GM18499 (cell line): ENCODE measurements around the gene RRP8.

Experiments used
- ATAC-seq: cut with Tn5 transposase; IDR thresholded peaks from one replicate; pipeline ENCODE4 v1.9.1; 2021; ENCODE audit warnings: moderate number of reproducible peaks; ENCODE audit not compliant: insufficient read depth, unreplicated experiment

Gene RRP8

GRCh38 chr11:6572215-6572614 lies 31.2 kb downstream of the RRP8 start:
- ATAC-seq, result no peak

DNA sequence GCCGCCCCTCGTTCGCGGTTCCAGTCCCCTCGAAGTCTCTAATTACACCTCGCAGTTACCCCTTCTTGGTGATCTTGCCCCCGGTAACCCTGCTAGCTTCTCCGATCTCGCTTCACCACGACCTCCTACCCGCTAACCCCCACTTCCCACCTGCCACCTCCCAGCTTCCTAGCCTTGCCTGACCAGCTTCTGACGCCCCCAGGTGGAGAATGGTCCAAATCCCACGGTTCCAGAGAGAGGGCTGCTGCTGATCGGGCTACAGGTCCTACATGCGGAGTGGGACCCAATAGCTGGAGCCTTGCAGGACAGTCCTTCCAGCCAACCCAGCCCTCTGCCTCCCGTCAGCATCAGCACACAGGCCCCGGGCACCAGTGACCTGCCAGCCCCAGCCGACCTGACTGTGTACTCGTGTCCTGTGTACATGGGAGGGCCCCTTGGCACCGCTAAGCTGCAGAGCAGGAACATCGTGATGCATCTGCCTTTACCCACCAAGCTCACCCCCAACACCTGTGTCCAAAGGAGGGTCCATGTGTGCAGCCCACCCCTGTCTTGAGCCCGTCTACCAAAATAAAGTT lies 31.9 kb downstream of the RRP8 start:
- ATAC-seq, result no peak

- no peak for ATAC-seq
These were observed 32.6 kb downstream of the RRP8 start for GRCh38 chr11:6570691-6571427.

GRCh38 chr11:6569706-6570105 lies 33.7 kb downstream of the RRP8 start:
- no peak for ATAC-seq

DNA sequence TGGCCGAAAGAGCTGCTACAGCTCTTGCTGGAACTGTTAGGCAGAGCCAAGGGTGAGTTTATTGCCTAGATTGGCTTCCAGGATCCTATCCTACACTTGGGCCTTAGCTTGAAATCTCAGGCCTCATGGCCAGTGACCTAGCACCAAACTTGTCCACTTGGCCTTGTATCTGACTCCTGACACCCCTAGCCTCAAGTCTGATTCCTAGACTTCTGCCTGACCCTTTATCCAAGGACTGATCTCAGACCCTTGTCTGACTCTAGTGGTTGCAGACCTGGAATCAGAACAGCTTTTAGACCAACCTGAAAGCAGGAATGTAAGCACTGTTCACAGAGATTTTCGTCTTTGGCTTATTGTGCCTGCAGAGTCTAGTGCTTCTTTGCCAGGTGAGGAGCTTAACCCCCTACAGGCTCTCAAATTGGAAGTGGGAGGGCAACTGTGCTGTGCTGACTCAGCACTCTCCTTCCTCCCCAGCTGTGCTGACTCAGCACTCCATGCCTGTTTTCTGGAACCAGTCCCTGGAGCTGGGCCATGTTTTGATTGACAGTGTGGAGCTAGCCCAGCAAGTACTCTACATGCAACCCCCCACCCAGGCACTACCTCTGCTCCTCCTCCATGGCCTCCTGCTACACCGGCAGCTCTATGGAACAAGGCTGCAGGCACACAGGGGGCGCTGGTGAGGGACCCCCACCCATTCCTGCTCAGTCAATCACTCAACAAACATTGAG lies 35.1 kb downstream of the RRP8 start:
- ATAC-seq, result no peak

DNA sequence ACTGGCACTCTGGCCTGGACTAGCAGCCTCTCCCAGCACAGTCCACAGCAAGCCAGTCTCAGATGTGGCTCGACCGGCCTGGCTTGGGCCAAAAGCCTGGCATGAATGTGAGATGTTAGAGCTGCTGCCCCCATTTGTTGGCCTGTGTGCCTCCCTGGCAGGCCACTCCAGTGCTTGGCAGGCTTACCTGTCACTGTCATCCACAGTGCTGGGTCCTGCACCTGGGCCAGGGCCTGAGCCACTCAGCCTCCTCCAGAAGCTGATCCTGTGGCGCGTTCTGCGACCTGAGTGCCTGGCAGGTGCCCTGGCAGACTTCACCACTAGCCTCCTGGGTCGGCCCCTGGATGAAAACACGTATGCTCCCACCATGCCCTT lies 36.1 kb downstream of the RRP8 start:
- no peak for ATAC-seq

GRCh38 chr11:6566704-6567370 lies 36.6 kb downstream of the RRP8 start:
- ATAC-seq, result no peak

DNA sequence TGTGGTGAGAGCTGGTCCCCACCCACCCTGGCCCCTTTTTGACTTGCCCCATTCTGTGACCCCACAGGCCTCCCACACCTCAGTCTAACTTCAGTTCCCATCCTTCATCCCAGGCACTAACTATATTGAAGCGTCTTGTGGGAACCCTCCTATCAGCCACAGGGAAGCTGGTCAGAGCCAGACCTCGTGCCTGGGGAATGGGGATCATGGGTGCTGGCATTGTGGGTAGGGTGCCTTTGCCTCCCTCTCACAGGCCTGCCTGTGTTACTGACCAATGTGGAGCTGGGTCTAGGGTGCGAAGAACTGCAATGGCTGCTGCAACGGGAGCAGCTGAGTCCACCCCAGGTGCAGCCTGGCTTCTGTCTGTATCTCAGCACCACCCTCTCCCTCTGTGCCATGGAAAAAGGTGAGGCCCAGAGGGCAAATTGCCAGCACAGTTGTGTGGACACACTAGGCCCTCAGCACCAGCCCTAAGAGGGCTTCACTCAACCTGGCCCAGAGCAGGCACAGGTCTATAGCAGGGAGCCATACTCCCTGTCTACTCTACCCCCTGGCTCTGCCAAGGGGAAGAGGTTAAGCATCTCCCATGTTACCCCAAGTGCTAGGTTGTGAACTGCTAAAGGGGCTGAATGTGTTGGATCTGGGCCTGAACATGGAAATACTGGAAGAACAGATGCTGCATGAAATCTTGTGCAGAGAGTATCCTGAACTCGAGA lies 37.3 kb downstream of the RRP8 start:
- no peak for ATAC-seq

- ATAC-seq, result no peak
These were observed 38.1 kb downstream of the RRP8 start for GRCh38 chr11:6565325-6565724.

- ATAC-seq, result no peak
These were observed 39.7 kb downstream of the RRP8 start for GRCh38 chr11:6563667-6564066.

DNA sequence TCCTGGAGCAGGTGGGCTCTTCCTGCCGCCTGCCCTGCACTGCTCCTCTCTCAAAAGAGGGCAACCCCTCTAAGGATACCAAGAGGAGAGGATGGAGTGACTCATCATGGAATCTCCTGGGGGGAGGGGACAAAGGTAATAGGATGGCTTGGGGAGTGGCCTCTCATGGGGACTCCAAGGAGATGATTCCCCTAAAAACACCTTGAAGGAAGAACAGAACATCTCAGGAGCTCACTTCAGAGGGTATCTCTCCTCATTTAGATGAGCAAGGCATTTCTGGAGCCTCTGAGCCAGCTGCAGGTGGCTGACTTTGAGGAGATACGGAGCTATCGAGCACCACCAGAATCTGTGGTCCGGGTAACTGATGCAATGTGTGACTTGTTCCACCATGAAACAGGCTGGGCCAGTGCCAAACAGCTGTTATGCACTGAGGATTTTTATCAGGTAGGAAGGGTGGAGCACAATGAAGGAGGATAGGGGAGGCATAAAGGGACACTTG lies 40.2 kb downstream of the RRP8 start:
- no peak for ATAC-seq

- ATAC-seq, result no peak
These were observed 42.1 kb downstream of the RRP8 start for GRCh38 chr11:6561288-6561687.

- ATAC-seq, result no peak
These were observed 44.0 kb downstream of the RRP8 start for GRCh38 chr11:6559369-6559768.

DNA sequence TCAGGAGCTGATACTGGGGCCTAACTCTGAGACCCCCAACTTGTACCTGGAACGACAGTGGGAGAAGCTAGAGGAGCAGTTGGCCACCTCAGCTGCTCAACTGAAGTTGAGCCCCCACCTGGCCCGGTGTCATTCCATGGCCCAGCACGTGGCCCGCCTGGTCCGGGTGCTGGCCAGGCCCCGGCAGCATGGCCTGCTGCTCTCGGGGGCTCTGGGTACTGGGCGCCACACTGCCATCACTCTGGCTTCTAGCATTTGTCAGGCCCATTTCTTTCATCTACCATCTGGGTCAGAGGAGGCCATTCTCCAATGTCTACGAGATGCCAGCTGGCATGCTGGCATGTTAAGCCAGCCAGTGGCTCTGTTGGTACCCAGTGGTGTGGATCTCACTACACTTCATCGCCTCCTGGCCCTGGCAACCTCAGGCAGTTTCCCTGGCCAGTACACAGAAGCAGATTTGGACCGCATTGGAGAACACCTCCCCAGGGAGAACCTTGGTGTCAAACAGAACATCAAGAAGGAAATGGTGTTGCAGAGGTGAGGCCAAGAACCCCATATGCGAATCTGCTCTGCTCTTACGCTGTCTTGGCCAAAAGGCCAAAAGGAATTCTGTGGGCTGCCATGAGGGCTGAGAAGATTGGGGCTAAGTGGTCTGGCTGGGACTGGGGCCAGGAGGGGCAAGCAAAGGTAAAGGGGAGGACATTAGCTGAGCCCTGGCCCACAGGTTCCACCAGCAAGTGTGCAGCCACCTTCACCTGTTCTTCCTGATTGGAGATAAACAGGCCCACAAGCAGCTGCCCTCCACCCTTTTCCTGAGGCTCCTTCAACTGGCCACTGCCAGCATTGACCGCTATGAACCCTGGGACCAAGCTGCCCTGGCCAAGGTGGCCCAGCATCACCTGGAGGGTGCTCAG lies 45.4 kb downstream of the RRP8 start:
- ATAC-seq, result no peak

- no peak for ATAC-seq
These were observed 46.4 kb downstream of the RRP8 start for GRCh38 chr11:6557063-6557462.

DNA sequence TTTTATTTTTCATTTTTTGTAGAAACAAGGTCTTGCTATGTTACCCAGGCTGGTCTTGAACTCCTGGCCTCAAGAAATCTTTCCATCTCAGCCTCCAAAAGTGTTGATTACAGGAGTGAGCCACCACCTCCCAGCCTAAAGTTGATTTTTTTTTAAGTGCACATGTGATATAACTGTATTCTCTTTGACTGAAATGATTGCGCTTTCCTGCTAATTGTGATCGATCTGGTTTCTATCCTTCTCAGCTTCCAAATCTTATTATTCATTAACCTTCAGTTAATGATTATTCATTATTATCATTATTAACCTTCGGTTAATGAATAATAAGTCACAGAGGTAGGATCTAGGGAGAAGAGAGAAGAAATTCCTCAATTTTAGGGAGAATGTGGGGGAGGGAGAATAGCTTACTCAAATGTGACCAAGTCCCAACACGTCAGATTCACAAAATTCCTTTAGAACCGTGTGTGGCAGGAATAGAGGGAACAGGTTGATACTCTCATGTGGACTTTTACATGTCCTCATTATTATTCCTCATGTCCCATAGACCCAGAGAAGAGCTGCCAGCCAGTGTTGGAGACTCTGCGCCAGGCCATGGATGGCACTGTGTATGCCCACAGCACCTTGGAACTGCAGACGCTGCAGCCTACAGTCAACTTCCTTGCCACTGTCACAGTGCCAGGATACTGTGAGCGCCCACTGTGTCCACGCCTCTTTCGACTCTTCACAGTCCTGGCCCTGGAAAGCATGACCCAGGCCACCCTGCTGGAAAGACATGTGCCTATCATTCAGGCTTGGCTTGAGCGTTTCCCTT lies 47.1 kb downstream of the RRP8 start:
- ATAC-seq, result no peak

DNA sequence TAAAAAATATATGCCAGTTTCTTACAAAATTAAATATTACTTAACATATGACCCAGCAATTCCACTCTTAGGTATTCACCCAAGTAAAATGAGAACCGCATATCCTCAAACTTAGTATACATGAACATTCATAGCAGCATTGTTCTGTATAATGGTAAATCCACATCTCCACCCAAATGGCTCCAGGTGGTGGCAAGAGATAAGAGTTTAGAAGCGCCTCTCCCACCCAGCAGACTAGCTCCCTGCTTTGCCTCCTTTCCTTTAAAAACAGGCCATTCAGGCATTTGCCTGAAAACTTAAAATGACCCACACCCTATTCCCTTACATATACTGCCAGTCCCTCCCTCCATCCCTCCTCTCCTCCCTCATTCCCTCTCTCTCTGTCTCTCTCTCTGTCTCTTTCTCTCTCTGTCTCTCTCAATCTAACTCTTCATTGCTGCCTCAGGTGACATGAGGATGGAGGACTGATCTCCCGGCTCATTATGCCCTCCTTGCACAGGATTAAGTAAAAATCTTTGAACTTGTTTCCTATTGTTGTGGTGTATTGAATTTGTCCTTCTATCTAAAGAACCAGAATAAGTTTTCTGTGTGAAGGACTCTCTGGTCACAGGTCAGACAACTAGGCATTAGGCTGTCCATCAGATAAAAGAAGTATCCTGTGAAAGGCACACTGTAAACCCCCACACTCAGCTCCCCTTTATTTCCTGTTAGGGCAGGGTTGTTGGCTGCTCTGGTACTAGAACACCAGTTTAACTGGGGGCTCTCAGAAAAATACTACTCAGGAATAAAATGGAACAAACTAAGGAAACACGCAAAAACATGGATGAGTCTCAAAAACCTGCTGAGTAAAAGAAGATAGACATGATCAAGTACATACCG lies 48.3 kb downstream of the RRP8 start:
- ATAC-seq, result no peak

DNA sequence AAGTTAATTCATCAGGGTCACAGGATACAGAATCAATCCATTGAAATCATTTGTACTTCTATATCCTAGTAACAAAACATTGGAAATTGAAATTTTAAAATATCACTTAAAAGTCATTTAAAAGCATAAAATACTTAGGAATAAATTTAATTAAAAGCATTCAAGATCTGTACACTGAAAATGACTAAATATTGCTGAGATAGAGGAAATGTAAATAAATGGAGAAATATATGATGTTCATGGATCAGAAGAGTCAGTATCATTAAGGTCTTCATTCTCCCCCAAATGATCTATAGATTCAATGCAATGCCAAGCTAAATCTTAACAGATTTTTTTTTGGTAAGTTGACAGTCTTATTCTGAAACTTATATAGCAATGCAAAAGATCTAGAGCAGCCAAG lies 49.8 kb downstream of the RRP8 start:
- ATAC-seq, result no peak
